GM18499 (cell line): ENCODE measurements around the gene ATG14.
"Not testable (repeated sequence)": the region's sequence is repeated elsewhere in the genome, so short reads cannot be mapped to it uniquely, and the experiment has no call there.

Experiments
- ATAC-seq: cut with Tn5 transposase; IDR thresholded peaks from one replicate; pipeline ENCODE4 v1.9.1; 2021; ENCODE audit warnings: moderate number of reproducible peaks; ENCODE audit not compliant: insufficient read depth, unreplicated experiment

Gene ATG14

DNA sequence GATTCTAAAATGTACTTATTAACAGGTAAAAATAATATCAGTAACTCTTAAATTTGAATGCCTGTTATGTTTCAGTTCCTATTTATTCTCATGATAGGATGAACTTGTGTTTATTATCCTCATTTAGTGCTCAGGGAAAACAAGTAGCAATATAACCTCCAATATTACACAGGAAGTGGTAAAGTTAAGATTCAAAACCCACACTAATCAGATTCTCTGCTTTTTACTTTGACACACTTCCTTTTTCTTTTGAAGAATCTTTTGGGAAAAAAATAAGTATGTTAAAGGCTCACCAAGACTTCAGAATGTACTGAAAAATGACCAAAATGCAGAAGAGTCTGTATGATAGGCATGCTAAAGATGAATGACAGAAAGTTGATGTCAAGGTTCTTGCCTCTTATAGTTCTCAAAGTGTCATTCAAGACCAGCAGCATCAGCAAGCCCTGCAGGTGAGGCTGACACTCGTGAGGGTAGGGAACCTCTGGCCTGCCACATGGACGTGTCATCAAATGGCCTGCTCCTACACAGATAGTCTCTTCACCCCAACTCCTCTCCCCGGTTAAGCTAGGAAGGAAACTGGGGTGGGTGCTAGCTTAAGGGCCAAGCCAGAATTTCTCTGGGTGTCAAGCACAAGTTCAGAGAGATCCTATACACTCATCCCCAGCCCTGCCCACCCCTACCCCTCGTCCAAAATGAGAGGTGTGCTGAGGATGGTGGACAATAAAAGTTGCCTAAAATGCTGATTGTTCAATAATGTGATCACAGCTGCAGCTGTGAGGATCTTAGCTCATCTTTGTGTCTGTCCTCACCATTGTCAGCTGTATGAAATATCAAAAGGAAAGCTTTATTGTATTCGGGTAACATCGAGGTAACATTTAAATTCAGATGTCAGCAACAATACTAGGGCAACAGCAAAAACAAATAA, 22.5 kb upstream of the ATG14 start:
- no peak for ATAC-seq

DNA sequence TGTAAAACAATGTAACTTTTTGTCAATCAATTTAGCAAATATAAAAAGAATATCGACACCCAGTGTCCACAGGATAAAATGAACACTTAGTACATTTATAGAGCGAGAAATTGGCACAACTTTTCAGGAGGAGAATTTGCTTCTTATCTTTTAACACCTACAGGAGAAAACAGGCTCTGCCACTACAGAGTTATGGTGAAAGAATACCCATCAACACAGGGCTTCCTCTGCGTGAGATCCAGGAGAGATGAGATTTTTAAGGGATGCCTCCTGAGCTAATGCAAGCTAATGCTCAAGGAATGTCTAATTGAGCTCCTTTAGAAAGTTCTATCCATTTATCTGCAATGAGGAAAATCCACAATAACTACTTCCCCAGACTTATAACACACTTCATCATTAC, 21.0 kb upstream of the ATG14 start:
- no peak for ATAC-seq

DNA sequence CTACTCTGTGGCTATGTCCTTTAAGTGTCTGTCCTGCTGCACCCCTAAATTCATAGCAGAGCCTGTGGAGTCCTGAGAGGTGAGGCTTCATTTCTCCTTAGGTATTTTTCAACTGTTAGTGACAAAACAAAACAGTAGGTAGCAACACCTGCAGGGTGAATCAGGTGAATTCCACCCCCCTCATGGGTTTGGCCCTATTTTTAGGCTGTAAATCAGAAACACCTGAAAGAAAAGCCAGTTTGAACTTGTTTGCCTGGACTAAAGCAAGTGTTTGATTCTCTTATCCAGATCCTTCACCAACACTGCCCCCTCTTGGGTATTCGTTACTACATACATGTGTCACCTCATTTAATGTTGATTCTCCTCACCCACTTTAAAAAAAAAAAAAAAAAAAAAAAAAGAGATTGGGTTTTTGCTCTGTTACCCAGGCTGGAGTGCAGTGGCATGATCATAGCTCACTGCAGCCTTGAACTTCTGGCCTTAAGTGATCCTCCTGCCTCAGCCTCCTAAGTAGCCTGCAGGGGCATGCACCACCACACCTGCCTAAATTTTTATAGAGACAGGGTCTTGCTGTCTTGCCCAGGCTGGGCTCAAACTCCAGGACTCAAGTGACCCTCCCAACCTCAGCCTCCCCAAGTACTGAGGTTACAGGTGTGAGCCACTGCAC, 18.5 kb upstream of the ATG14 start:
- no peak for ATAC-seq

DNA sequence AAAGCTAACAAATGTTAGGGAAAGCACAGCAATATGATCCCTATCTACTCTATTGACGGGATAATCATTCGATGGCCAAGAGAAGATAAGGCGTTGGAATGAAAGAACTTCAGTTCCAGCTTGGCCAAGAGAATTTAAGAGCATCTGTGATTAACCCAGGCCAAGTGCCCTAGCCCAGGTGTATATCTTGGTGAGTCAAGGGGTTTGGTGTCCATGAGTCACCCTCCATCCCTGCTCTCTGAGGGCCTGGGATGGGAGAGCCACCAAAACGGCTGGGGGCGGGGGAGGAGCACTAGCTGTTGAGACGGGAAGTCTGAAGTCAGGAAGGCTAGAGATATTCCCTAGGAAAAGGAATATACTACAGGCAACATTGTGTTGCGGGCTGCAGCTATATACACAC, 15.8 kb upstream of the ATG14 start:
- no peak for ATAC-seq

DNA sequence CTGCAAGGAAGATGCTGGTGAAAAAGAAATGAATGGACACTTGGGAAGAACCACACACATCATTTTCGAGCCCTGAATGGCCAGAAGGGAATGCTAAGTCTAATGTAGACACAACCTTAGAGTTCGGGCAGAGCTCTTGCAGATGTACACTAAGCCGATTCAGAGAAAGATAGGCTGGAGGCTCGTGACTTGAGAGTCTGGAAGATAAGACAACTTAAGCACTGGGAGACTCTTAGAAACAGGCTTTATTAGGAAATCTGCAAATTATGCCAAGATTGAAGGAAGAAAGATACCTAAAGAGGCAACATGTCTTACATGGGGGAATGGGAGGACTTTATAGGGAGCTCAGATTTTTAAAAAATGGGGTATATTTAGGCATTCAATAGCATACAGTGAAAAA, 15.3 kb upstream of the ATG14 start:
- no peak for ATAC-seq

DNA sequence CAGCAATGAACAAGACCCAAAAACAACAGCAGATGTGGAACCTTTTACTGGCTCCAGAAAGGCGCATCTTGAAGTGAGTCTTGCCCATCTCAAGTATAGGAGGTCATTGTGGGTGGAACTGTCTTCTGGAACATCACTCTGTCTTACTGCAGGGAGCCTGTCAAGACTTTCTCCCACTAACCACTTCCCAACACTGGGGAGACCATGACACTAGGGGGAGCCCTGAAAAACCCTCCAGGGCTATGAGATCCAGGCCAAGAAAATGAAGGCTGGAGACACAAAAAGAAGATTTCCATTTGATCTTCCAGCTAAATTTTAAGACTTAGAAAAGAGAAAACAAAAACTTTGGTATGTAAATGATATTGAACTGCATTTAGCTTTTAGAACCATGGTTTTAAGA, 13.5 kb upstream of the ATG14 start:
- ATAC-seq, result no peak

DNA sequence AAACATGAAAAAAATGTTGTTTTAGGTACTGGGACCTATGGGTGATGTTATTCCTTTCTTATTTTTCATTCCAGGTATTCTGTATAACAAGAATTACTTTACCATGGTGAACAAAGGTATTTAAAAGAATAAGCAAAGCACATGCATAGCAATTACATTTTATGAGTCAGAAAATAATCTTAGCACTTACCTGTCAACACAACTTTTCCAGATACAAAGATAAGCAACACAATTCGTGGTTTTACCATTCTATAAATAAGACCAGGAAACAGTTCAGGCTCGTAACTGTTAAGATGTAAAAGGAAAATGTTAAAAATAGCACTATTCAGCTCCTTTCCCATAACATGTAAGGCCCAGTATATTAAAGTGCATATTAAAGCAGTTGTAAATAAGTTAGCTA, 12.3 kb upstream of the ATG14 start:
- no peak for ATAC-seq

DNA sequence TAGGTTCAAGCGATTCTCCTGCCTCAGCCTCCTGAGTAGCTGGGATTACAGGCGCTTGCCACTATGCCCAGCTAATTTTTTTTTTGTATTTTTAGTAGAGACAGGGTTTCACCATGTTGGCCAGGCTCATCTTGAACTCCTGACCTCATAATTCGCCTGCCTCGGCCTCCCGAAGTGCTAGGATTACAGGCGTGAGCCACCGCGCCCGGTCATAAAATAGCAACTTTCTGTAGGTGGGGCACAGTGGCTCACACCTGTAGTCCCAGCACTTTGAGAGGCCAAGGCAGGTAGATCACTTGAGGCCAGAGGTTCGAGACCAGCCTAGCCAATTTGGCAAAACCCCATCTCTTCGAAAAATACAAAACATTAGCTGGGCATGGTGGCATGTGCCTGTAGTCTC, 10.7 kb upstream of the ATG14 start:
- not testable (repeated sequence) for ATAC-seq

DNA sequence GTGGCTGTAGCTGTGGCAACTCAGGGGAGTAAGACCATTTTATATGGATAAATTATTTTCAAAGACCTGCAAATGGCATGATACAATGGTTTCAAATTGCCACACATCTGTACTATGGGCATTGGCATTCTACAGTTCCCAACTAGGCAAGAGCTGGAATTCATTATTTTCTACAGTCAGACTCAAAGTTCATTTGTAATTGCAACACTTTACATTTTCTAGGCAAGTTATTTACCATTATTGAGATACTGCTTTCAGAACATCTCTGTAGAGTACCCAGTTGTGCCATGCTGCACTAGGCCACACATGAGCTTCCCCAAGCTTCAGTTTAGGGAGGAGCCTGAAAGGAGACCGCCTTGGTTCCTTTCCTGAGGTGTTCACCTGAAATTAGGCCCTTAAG, 8.0 kb upstream of the ATG14 start:
- ATAC-seq, result no peak

DNA sequence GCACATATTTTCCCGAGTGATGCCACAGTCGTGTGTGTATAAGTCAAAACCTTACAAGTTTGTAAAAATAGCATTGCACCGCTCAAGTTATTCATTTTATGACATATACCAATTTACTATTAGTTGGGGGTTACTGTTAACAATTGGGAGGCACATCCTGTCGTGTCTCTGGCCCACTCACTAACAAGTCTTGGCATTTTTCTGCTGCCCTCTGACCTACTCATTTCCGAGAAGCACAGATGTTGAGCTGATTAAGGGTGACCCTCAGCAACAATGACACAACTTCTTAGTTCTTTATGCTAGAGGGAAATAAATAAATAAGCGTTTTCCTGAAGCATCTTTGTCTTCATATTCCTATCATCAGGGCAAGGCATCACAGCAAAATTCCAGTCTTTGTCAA, 6.8 kb upstream of the ATG14 start:
- no peak for ATAC-seq

DNA sequence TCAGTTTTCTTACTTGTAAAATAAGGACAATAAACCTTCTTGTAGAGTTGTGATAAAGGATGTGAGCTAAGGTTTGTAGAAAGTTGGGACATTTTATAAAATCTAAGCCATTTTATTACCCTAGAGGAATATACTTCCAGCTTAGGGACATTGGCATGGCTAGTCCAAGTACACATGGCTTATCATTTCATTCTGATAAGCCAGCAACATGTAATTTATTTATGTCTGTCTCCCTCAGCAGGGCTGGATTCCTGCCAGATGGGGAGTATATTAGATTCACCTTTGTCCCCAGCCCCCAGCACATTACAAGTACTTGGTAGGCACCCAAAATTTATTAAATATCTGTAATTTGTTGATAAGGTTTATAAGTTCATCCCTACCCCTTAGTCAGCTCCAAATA, 6.3 kb upstream of the ATG14 start:
- ATAC-seq, result no peak

DNA sequence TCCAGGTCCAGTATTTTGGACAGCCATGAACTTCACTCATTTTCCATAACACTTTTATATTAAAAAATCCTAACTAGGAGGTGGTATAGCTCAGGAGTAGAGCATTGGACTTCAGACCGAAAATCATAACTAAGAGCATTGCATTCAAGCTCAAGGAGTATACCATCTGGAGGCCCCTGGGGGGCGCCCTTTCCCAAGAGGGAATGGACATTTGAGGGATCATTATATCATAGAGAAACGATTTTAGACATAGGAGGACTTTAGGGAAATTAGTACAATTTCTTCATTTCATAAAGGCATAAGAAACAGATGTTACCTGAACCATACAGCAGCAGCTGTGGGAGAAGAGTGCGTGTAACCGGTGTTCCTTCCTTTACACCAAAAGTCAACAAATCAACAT, 5.2 kb upstream of the ATG14 start:
- ATAC-seq, result no peak

DNA sequence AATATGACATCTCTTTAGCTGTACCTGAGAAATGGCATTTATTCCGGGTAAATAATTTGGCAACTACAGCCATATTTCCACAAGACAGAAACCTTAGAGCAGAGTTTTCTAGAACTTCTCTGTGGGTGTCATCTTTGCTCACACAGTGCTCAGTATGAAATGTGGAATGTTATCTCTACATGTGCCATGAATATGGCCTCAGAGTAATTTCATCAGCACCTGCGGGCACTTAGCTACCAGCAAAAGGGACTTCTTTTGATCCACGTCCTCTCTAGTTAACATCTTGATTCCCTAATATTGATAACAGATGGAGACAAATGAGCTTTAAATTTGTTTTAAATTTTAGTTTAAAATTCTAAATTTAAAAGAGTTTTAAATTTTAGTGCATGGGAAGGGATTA, 2.9 kb upstream of the ATG14 start:
- ATAC-seq, result no peak

DNA sequence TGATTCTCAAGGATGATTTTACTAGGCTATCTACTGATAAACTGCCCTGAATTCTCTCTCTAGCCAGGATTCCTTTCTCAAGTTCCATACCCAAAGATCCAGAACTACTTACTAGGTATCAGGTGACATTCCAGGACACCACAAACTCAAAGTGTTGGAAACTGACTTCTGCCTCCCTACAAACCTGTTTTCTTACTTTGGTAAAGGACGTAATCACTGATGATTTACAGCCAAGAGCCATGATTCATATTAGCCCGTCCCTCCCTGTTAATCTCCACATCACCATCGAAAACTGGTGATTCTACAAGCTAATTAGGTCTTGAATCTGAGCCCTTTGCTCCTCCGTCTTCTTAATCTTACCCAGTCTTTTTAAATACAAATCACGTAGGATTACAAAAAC, 1.0 kb upstream of the ATG14 start:
- no peak for ATAC-seq

DNA sequence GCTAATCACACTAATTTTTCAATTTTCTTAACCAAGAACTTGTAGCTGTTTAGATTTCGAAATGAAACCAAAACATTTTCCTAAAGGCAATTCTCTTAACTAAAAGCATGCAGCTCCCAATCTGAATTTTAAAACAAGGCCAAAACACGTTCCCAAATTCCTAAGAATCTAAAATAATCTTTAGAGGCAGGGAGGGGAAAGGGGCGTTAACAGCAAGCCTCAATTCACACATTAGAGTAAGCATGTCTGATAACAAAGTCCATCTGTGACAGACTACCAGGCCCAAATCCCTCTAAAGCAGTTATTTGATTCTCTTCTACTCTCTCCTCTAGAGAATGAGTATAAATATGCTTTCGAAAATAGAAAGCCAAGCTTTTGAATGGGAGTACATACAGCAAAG, 754 bp downstream of the ATG14 start:
- no peak for ATAC-seq

DNA sequence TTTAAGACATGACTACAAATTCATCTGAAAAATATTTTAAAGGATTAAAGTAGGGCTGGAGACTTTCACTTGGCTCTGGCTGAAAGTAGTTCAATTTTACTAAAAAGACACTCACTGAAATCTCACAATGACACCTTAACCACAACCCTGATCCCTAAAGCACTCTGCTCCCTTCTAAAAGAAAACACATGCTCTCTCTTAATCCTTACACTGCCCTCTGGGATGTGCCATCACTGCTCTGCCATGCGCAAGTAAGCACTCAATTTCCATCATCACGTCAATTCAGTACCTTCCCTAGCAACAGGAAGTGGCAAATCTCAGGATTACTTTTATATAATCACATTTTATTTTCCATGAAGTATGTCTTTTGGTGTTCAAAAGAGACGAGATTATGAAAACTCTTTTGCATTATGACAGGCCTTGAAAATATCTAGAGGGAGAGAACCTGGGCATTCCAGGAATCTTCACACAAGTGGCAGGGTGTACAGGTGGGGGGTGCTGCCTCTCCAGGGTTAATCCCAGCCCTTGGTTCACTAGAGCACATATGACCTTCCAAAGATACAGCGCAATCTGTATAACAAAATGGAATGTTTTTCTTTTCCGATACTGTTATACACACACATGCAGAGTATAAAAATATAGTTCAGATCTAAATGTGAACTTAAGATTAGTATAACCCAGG, 7.3 kb downstream of the ATG14 start:
- no peak for ATAC-seq

DNA sequence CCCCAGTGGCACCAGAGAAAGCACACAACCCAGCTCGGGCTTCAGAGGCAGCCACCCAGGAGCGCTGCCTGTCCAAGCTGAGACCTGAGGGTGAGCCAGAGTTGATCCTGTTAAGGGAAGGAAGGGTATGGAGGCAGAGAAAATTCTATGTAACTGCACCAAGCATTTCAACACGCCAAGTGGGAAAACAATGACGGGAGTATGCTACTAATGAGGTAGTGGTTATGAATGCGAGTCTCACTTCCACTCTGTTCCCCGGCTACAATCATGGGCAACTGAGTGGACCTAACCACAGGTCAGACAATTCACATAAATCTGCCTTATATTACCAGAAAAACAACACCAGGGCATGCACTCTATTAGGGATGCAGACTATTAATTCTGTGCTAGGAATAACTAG, 9.9 kb downstream of the ATG14 start:
- no peak for ATAC-seq

DNA sequence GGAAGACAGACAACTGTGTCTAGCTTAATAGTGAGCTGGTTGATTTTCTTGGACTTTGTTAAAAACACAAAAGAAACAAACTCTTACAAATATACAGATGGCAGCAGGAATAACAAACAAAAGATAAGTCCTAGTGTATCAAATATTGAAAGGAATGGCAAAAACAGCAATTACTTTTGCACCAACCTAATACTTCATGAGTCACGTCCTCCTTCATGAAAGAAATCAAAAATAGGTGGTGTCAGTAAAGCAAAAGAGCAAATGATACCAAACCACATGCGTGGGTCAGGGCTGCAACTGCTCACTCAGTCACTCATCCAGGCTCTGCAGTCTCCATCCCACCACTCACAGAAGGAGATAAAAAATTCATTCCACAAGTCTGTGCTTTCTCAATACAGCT, 11.8 kb downstream of the ATG14 start:
- ATAC-seq, result no peak

DNA sequence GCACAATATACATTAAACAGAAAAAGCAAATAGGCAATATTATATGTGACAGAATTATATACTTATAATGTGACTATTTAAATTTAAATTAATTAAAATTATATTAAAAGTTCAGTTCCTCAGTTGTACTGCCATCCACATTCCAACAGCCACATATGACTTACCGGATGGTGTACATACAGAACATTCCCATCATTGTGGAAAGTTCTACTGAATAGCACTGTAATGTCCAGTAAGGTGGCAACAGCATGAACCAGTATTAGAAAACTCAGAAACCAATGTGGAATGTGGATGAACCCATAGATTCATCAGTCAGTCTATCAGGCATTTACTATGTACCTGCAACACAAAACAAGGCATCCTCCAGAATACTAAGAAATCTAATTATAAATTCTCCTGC, 12.4 kb downstream of the ATG14 start:
- ATAC-seq, result no peak

DNA sequence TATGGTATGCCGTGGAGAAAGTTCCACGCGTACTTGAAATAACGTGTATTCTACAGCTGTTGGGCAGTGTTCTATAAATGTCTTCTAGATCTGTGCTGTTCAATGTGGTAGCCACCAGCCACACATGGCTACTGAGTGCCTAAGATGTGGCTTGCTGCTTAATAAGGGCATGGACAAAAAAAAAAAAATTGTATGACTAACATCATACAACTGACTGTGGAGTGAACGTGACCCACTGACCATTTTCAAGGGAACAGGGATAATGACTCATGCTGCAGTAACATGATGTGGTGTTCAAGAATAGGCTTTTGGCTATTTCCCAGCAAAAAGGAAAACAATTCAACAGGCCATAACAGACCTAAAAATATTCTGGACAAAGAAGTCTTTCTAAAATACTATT, 13.0 kb downstream of the ATG14 start:
- ATAC-seq, result no peak

DNA sequence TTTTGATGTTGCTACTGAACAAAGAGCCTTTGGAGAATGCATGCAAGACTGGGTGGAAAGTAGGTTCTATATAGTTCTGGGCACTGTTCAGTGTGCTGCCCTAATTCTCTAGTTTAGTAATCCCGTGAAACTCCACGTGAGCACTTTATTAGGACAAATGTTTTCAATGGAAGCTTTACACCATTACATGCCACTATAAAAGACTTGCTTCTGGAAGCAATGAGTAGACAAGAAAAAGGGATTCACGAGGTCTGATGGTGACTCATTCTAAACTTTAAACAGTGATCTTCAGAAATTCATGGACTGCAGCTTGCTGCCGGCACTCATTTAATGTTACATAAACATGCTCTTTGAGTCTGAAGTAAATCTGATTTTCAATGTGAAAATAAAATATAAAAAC, 22.3 kb downstream of the ATG14 start:
- ATAC-seq, result no peak
